Astrocyte (in vitro differentiated cells and primary cell): Measurements from ENCODE around the gene TANGO2.

Source experiments
- EZH2 ChIP-seq: IDR thresholded peaks from 2 replicates; pipeline ENCODE4 v1.6.1; 2012; ENCODE audit warnings: mild to moderate bottlenecking, low read length, inconsistent platforms; ENCODE audit not compliant: insufficient read depth
- TF ChIP-seq, protein P1 (sequence below): IDR thresholded peaks from 2 replicates; pipeline ENCODE4 v1.5.1; 2011; ENCODE audit warnings: low read depth, mild to moderate bottlenecking, inconsistent platforms, low read length, moderate library complexity; ENCODE audit not compliant: insufficient read depth

DNA sequence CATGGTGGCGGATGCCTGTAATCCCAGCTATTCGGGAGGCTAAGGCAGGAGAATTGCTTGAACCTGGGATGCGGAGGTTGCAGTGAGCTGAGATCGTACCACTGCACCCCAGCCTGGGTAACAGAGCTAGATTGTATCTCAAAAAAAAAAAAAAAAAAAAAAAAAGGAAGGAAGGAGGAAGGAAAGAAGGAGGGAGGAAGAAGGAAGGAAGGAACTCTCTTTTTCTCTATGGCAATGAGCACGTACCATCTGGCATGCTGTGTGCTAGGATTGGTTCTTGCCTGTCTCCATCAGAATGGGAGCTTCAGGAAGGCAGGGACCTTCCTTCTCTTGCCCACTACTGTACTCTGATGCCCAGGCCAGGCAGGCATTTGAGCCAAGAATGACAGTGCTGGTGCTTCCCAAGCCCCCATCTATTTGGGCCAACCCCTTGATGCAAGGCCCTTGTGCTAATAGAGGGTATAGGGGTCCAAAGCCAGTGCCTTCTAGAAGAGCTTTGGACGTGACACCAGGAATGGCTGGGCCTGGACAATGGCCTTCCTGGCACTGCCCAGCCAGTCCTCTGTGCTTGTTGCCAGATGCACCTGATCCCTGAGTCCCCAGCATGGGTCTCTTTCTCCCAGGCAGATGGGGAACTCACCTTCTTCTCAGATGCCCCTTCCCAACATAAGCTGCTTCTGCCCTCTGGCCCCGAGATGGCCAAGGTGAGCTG, 48.6 kb downstream of the TANGO2 start:
- TF ChIP-seq, protein P1, sequence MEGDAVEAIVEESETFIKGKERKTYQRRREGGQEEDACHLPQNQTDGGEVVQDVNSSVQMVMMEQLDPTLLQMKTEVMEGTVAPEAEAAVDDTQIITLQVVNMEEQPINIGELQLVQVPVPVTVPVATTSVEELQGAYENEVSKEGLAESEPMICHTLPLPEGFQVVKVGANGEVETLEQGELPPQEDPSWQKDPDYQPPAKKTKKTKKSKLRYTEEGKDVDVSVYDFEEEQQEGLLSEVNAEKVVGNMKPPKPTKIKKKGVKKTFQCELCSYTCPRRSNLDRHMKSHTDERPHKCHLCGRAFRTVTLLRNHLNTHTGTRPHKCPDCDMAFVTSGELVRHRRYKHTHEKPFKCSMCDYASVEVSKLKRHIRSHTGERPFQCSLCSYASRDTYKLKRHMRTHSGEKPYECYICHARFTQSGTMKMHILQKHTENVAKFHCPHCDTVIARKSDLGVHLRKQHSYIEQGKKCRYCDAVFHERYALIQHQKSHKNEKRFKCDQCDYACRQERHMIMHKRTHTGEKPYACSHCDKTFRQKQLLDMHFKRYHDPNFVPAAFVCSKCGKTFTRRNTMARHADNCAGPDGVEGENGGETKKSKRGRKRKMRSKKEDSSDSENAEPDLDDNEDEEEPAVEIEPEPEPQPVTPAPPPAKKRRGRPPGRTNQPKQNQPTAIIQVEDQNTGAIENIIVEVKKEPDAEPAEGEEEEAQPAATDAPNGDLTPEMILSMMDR, result no peak
- no peak for TF ChIP-seq EZH2
